Mucosa of descending colon (tissue), 3 donors: ENCODE measurements around the gene SGK1. TPM values are rescaled to one million over a fixed set of nuclear protein-coding genes. Genes with fewer than 3 reads are reported as not detected.

Experiments
- ATAC-seq: fragments of 200-7000 bp; cut with Tn5 transposase; one replicate; pipeline ENCODE4 v1.9.1; 2020; ENCODE audit warnings: mild to moderate bottlenecking, moderate library complexity
- DNase-seq, 3 donors: peaks; one replicate each; pipeline ENCODE4 v3.0.0-alpha.2; 2020
- H3K36me3 ChIP-seq: fragments of 200-600 bp; one replicate; pipeline ENCODE4 v1.8.0; 2021; ENCODE audit warnings: low read depth, mild to moderate bottlenecking
- H3K4me1 ChIP-seq: fragments of 200-600 bp; one replicate; pipeline ENCODE4 v1.8.0; 2021; ENCODE audit warnings: low read depth, mild to moderate bottlenecking
- H3K4me3 ChIP-seq: fragments of 200-600 bp; one replicate; pipeline ENCODE4 v1.8.0; 2021; ENCODE audit warnings: mild to moderate bottlenecking
- H3K9me3 ChIP-seq: fragments of 200-600 bp; one replicate; pipeline ENCODE4 v1.8.0; 2021; ENCODE audit warnings: mild to moderate bottlenecking
- intact Hi-C, 2 donors: fragments of 100-400 bp; cut with DNase I in 1 of 2; cut with micrococcal nuclease in 1 of 2; formaldehyde crosslinking; loops; one replicate each; pipeline versions ENCODE4 v1.11.0 to v1.11.1; 2022; cut with DNase I, micrococcal nuclease
- total RNA-seq, 3 donors: library from RNA; stranded (reverse); fragmentation: NEBNext Ultra II Directional in 2 of 3; extraction: Animal tissue kit (Norgen Biotek cat#: 25700) in 2 of 3; gene quantifications; one replicate each; pipeline versions ENCODE4 v1.2.1 to v1.2.4, GENCODE V29; 2021 to 2023
- TF ChIP-seq, protein P1 (sequence below): fragments of 200-600 bp; IDR thresholded peaks from one replicate; pipeline ENCODE4 v1.8.0; 2022; ENCODE audit warnings: antibody characterized with exemption, mild to moderate bottlenecking
- donor health status: DM: no; HTN: no; CAD: no; lungs with moderate emphysema.
- donor health status: DM: no; HTN: no; CAD: no.
- donor health status: DM: no; HTN: yes; CAD: no.

Gene SGK1
- total RNA-seq, 3 donors from 2014 or later = 49.4 to 492 (median 55.0) TPM

GRCh38 chr6:134318974-134319281, 1.0 kb upstream of the SGK1 start:
- intact Hi-C loops = no loop called here
- Histone ChIP-seq H3K4me3 (no peak overlapping the region), H3K36me3 (no peaks in the 10 kb centered on the region), H3K4me1 (no peaks in the 10 kb centered on the region), H3K9me3 (no peaks in the 10 kb centered on the region)
- DNase-seq (no peak), ATAC-seq (no peak)
- TF ChIP-seq, protein P1, sequence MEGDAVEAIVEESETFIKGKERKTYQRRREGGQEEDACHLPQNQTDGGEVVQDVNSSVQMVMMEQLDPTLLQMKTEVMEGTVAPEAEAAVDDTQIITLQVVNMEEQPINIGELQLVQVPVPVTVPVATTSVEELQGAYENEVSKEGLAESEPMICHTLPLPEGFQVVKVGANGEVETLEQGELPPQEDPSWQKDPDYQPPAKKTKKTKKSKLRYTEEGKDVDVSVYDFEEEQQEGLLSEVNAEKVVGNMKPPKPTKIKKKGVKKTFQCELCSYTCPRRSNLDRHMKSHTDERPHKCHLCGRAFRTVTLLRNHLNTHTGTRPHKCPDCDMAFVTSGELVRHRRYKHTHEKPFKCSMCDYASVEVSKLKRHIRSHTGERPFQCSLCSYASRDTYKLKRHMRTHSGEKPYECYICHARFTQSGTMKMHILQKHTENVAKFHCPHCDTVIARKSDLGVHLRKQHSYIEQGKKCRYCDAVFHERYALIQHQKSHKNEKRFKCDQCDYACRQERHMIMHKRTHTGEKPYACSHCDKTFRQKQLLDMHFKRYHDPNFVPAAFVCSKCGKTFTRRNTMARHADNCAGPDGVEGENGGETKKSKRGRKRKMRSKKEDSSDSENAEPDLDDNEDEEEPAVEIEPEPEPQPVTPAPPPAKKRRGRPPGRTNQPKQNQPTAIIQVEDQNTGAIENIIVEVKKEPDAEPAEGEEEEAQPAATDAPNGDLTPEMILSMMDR = no peak

GRCh38 chr6:134318236-134318973, 493 bp upstream of the SGK1 start:
- DNase-seq = no peak
- no peak for ATAC-seq
- Histone ChIP-seq H3K36me3 (no peaks in the 10 kb centered on the region), H3K9me3 (no peaks in the 10 kb centered on the region), H3K4me1 (no peaks in the 10 kb centered on the region), H3K4me3 (no peak overlapping the region)
- intact Hi-C loops = no loop called here
- TF ChIP-seq, protein P1 = no peak

DNA sequence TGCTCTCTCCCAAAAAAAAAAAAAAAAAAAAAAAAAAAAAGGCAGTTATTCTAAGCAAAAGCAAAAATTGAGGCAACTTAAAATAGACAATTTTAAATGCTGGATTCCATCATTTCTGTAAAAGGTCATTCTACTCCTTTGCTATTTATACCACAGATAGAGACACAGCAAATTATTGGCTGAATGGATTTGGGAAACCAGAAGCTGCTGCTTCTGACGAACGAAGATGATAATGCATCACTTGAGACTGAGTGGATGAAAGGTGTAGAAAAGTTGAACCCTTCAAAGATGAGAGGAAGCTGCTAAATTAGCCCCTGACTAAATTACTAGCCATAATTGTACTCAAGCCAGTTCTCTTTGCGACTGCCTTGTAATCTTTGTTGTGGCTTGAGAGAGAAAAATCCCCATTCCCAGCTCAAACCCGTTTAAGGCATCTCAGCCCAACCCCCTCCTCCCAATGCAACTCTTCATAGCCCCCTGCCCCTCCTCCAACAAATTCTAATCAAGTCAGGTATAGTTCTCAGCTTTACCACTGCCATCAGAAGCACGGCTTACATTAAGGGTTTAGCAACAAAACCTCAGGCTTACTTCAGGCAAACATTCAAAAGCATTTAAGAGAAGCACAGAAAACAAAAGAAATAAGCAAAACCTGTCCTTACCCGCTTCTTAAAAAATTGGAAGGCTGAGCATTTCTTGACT, 1.0 kb downstream of the SGK1 start:
- no peaks in the 10 kb centered on the region for H3K9me3 ChIP-seq
- ATAC-seq (no peak), DNase-seq (no peak)
- intact Hi-C loops = no loop called here
- TF ChIP-seq, protein P1 = no peak
- H3K36me3 ChIP-seq = no peaks in the 10 kb centered on the region
- H3K4me1 ChIP-seq = no peaks in the 10 kb centered on the region
- H3K4me3 ChIP-seq = no peak overlapping the region

DNA sequence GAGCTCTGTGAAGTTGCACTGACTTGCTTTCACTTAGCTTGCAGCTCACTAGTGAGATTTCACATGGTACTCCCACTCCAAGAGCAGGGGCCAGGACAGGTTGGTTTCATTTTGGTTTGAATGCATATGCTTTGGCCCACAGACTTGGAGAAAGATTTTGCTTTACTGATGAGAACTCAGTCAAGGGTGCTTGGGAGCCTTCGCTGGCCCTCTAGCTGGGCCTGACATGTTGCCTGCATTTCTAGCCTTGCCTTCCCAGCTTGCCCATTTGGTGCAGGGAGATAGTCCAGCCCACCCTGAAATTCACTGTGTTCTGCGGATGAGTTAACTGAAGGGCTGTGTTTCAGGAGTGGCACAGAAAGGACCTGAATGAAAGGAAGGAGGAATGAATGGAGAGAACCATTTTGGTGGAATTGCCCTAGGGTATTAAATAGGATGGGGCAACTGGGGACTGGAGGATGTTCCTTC, 1.9 kb downstream of the SGK1 start:
- no peaks in the 10 kb centered on the region for H3K36me3 ChIP-seq
- TF ChIP-seq, protein P1 = no peak
- no peaks in the 10 kb centered on the region for H3K4me1 ChIP-seq
- H3K9me3 ChIP-seq = no peaks in the 10 kb centered on the region
- intact Hi-C loops = no loop called here
- ATAC-seq = no peak
- H3K4me3 ChIP-seq = no peak overlapping the region
- no peak for DNase-seq

DNA sequence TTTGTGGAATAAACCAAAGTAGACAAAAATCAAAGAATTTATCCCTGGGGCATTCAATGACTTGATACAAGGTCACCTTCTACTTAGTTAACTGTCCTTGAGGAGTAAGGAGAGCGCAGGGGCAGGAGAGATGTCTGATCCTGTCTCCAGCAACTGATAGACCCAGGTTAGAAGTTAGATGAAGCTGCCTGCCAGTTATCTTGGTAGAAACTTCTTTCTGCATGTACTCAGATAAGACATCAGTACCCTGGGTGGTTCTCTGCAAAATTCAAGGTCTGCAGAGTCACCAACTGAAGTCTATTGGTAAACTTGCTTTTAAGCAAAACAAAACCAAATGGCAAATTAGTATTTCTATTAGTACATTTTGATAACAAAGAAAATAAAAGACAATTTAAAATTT, 2.7 kb downstream of the SGK1 start:
- intact Hi-C loops = no loop called here
- DNase-seq (no peak), ATAC-seq (no peak)
- no peaks in the 10 kb centered on the region for H3K4me1 ChIP-seq
- no peak overlapping the region for H3K4me3 ChIP-seq
- H3K9me3 ChIP-seq = no peaks in the 10 kb centered on the region
- TF ChIP-seq, protein P1 = no peak
- no peaks in the 10 kb centered on the region for H3K36me3 ChIP-seq
